B cell (primary cell): ENCODE results near the gene CNTNAP2. TPM values are rescaled to one million over a fixed set of nuclear protein-coding genes. Genes with fewer than 3 reads are reported as not detected.

Experiments used
- ATAC-seq: fragments of 200-7000 bp; cut with Tn5 transposase; one replicate; pipeline ENCODE4 v1.10.0; 2021; ENCODE audit warnings: low read depth, mild to moderate bottlenecking, moderate number of reproducible peaks, moderate library complexity
- CTCF ChIA-PET: fragments of 350-600 bp; sonication (Branson Sonifier 250); formaldehyde crosslinking; loops from one replicate; lab custom pipeline; 2021; ENCODE audit warnings: antibody characterized with exemption, inconsistent platforms; lab: Charles Lee
- POLR2A ChIA-PET: fragments of 350-600 bp; sonication (Branson Sonifier 250); formaldehyde crosslinking; loops from one replicate; lab custom pipeline; 2021; ENCODE audit warnings: antibody characterized with exemption; lab: Charles Lee
- DNase-seq: peaks from one replicate; pipeline ENCODE4 v3.0.0; 2013
- H2AFZ ChIP-seq: 2 replicates; pipeline ENCODE4 v1.6.1; 2012; ENCODE audit warnings: mild to moderate bottlenecking, low read depth, low read length; ENCODE audit not compliant: insufficient read depth, poor library complexity, severe bottlenecking
- H3K27ac ChIP-seq, 2 donors: 1 replicate in 1 of 2; 2 replicates in 1 of 2; pipeline ENCODE4 v1.5.1; 2012 to 2013; ENCODE audit warnings: low read length in 2 of 2, mild to moderate bottlenecking in 2 of 2, moderate library complexity in 1 of 2
- H3K27me3 ChIP-seq, 4 experiments: fragments of 200-600 bp in 1 of 4; sonication (generic) in 1 of 4; replicated peaks in 1 of 4; 1 replicate in 2 of 4; 2 replicates in 2 of 4; pipeline versions ENCODE4 v1.6.1 to v1.7.0; 2013 to 2016; ENCODE audit warnings: low read length in 3 of 4, mild to moderate bottlenecking in 2 of 4, mixed read lengths in 1 of 4, moderate library complexity in 1 of 4; ENCODE audit not compliant: insufficient read depth in 4 of 4, control insufficient read depth in 3 of 4; ENCODE audit errors: control extremely low read depth in 1 of 4
- H3K36me3 ChIP-seq, 2 experiments: replicated peaks in 1 of 2; 1 replicate in 1 of 2; 2 replicates in 1 of 2; pipeline versions ENCODE4 v1.6.1 to v1.7.1; 2013; ENCODE audit warnings: low read length in 1 of 2; ENCODE audit not compliant: insufficient read depth in 2 of 2, control insufficient read depth in 1 of 2; ENCODE audit errors: control extremely low read depth in 1 of 2, extremely low read depth in 1 of 2
- H3K4me1 ChIP-seq, 2 donors: fragments of 200-600 bp in 1 of 2; sonication (generic) in 1 of 2; 1 replicate in 1 of 2; 2 replicates in 1 of 2; pipeline versions ENCODE4 v1.5.1 to v1.6.1; 2013 to 2017; ENCODE audit warnings: low read length in 2 of 2; ENCODE audit not compliant: control insufficient read depth in 2 of 2, insufficient read depth in 2 of 2
- H3K4me2 ChIP-seq: replicated peaks from 2 replicates; pipeline ENCODE3; 2012; ENCODE audit warnings: mild to moderate bottlenecking, low read depth, low read length; ENCODE audit not compliant: poor library complexity, severe bottlenecking
- H3K4me3 ChIP-seq, 5 experiments: fragments of 200-600 bp in 1 of 5; sonication (generic) in 1 of 5; 1 replicate in 3 of 5; 2 replicates in 2 of 5; pipeline versions ENCODE4 v1.5.1 to v1.7.0; 2011 to 2016; ENCODE audit warnings: low read length in 4 of 5, mild to moderate bottlenecking in 4 of 5, low read depth in 2 of 5, control low read depth in 1 of 5, moderate library complexity in 1 of 5; ENCODE audit not compliant: insufficient read depth in 1 of 5; ENCODE audit errors: control extremely low read depth in 1 of 5, extremely low read depth in 1 of 5
- H3K79me2 ChIP-seq: fragments of 200-600 bp; sonication (generic); one replicate; pipeline ENCODE4 v1.6.0; 2016; ENCODE audit warnings: low read length; ENCODE audit not compliant: control insufficient read depth, insufficient read depth
- H3K9ac ChIP-seq: fragments of 200-600 bp; sonication (generic); 2 replicates; pipeline ENCODE4 v1.6.1; 2017; ENCODE audit warnings: mild to moderate bottlenecking, low read length, moderate library complexity
- H3K9me3 ChIP-seq, 3 donors: one replicate each; pipeline versions ENCODE4 v1.6.1 to v1.7.1; 2013; ENCODE audit warnings: low read length in 2 of 3; ENCODE audit not compliant: control insufficient read depth in 2 of 3, insufficient read depth in 1 of 3; ENCODE audit errors: control extremely low read depth in 1 of 3
- H4K20me1 ChIP-seq: 2 replicates; pipeline ENCODE4 v1.6.0; 2012; ENCODE audit warnings: mild to moderate bottlenecking, low read length; ENCODE audit not compliant: insufficient read depth, control insufficient read depth, poor library complexity, severe bottlenecking
- H3K27ac Mint-ChIP-seq: one replicate; pipeline ENCODE4 v1.8.0; 2021; ENCODE audit warnings: mixed read lengths
- H3K27me3 Mint-ChIP-seq: one replicate; pipeline ENCODE4 v1.8.0; 2021; ENCODE audit warnings: mixed read lengths
- H3K4me1 Mint-ChIP-seq: one replicate; pipeline ENCODE4 v1.8.0; 2021; ENCODE audit warnings: mixed read lengths
- H3K4me3 Mint-ChIP-seq: one replicate; pipeline ENCODE4 v1.8.0; 2021; ENCODE audit warnings: mixed read lengths
- H3K9me3 Mint-ChIP-seq: one replicate; pipeline ENCODE4 v1.8.0; 2022; ENCODE audit warnings: mixed read lengths; ENCODE audit not compliant: insufficient read depth
- CTCF ChIP-seq: fragments of 200-600 bp; IDR thresholded peaks from one replicate; pipeline ENCODE4 v1.8.0; 2022; ENCODE audit warnings: antibody characterized with exemption, mild to moderate bottlenecking
- EZH2 ChIP-seq: IDR thresholded peaks from 2 replicates; pipeline ENCODE4 v1.6.1; 2012; ENCODE audit warnings: borderline replicate concordance, low read depth, mild to moderate bottlenecking, moderate library complexity, low read length; ENCODE audit not compliant: insufficient read depth, poor library complexity, severe bottlenecking
- WGBS: methylation state at CpG from one replicate; pipeline ENCODE4 v1.1.5; 2013; ENCODE audit warnings: missing lambda C conversion rate; ENCODE audit not compliant: insufficient coverage; 5-methylcytosine and 5-hydroxymethylcytosine counted together
- intact Hi-C: fragments of 100-400 bp; cut with micrococcal nuclease; formaldehyde crosslinking; loops from one replicate; pipeline ENCODE4 v1.10.0; 2022
- polyA plus RNA-seq: library from polyadenylated mRNA; depleted of rRNA; stranded (reverse); fragments of >200 nt; gene quantifications from 2 replicates; pipeline ENCODE4 v1.2.3, GENCODE V29; 2012
- total RNA-seq, 2 donors: library from RNA; stranded (reverse); fragments of 120-200 nt in 1 of 2; gene quantifications; 1 replicate in 1 of 2; 2 replicates in 1 of 2; pipeline versions ENCODE4 v1.2.3 to v1.2.4, GENCODE V29; 2013 to 2022

Gene CNTNAP2
- total and polyA plus RNA-seq, 2 donors (not counting 1 experiment from before 2014, with no cell fraction given), result 7.4 to 16.6 TPM

GRCh38 chr7:146455091-146455655 is 338.6 kb downstream of the CNTNAP2 start:
- no CpG with 5 or more reads among the region's 2 CpGs for WGBS
- Mint-ChIP-seq H3K27ac (no peak overlapping the region), H3K9me3 (peaks cover 2% of the 10 kb centered on the region), H3K4me3 (no peak overlapping the region), H3K4me1 (no peaks in the 10 kb centered on the region), H3K27me3 (no peaks in the 10 kb centered on the region)
- ATAC-seq (no peak), DNase-seq (no peak)
- H2AFZ ChIP-seq, result no peak overlapping the region
- ChIA-PET POLR2A (no interaction called here), CTCF (interaction anchor here (0.5 kb wide), 1 partner anchor 127 kb away, joined by 3 read pairs; no protein-coding TSS in a partner anchor)
- no peaks in the 10 kb centered on the region for H3K79me2 ChIP-seq
- no peaks in the 10 kb centered on the region for H3K36me3 ChIP-seq
- no peaks in the 10 kb centered on the region for H4K20me1 ChIP-seq
- H3K27ac ChIP-seq, result no peak overlapping the region
- no peaks in the 10 kb centered on the region for H3K9me3 ChIP-seq
- no peaks in the 10 kb centered on the region for H3K4me1 ChIP-seq
- H3K27me3 ChIP-seq, result no peaks in the 10 kb centered on the region
- intact Hi-C loops, result no loop called here
- TF ChIP-seq CTCF (no peak), EZH2 (no peak)
- no peak overlapping the region for H3K4me2 ChIP-seq
- no peak overlapping the region for H3K9ac ChIP-seq
- no peak overlapping the region for H3K4me3 ChIP-seq

- Histone ChIP-seq H3K36me3 (no peaks in the 10 kb centered on the region), H3K4me1 (no peaks in the 10 kb centered on the region), H4K20me1 (no peaks in the 10 kb centered on the region), H3K9ac (no peak overlapping the region), H2AFZ (no peak overlapping the region), H3K4me2 (no peak overlapping the region), H3K79me2 (no peaks in the 10 kb centered on the region), H3K27ac (no peak overlapping the region), H3K4me3 (no peak overlapping the region), H3K9me3 (peaks cover 0 to 3% (median 0%) of the 10 kb centered on the region in 3 donors), H3K27me3 (no peaks in the 10 kb centered on the region)
- Mint-ChIP-seq H3K9me3 (peaks cover 2% of the 10 kb centered on the region), H3K27me3 (no peaks in the 10 kb centered on the region), H3K4me3 (no peak overlapping the region), H3K4me1 (no peaks in the 10 kb centered on the region), H3K27ac (no peak overlapping the region)
- POLR2A ChIA-PET, result no interaction called here
- intact Hi-C loops, result no loop called here
- TF ChIP-seq CTCF, result no peak
- no peak for TF ChIP-seq EZH2
- WGBS, result no CpG with 5 or more reads among the region's 2 CpGs
- CTCF ChIA-PET, result no interaction called here
- ATAC-seq, result no peak
- DNase-seq, result no peak
These were observed 362.4 kb downstream of the CNTNAP2 start for GRCh38 chr7:146479040-146479439.
